ENCODE results near the gene USP10.

GRCh38 chr16:84806256-84806889, 106.6 kb downstream of the USP10 start:
- TF ChIP-seq CTCF (conservative IDR thresholded peaks at IDR 0.05) (no peak), ZFX (IDR thresholded peaks at IDR 0.05) (no peak)

Data from C4-2B (cell line).